ENCODE measurements around the gene LMO2.

The LMO2 gene

GRCh38 chr11:33913991-33914390, 22.1 kb upstream of the LMO2 start:
- no peak for DNase-seq (ENCODE audit: low read depth)

GRCh38 chr11:33912405-33913361, 20.8 kb upstream of the LMO2 start:
- DNase-seq (ENCODE audit: low read depth), result peak; percentile 90
- H3K4me3 ChIP-seq (ENCODE audit: low read length), result no peak overlapping the region
- no peak for TF ChIP-seq CTCF (conservative IDR thresholded peaks at IDR 0.05; ENCODE audit: low read length)

More at GRCh38 chr11:33913991-33914390, 22.1 kb upstream of the LMO2 start:
- H3K4me3 ChIP-seq (ENCODE audit: low read length), result no peak overlapping the region
- TF ChIP-seq CTCF (conservative IDR thresholded peaks at IDR 0.05; ENCODE audit: low read length), result no peak

GRCh38 chr11:33910958-33911339, 19.1 kb upstream of the LMO2 start:
- no peak for DNase-seq (ENCODE audit: low read depth)
- H3K4me3 ChIP-seq (ENCODE audit: low read length), result no peak overlapping the region
- no peak for TF ChIP-seq CTCF (conservative IDR thresholded peaks at IDR 0.05; ENCODE audit: low read length)

- DNase-seq (ENCODE audit: low read depth), result peak; percentile 66
- no peak overlapping the region for H3K4me3 ChIP-seq (ENCODE audit: low read length)
- TF ChIP-seq CTCF (conservative IDR thresholded peaks at IDR 0.05; ENCODE audit: low read length), result no peak
These were observed 18.6 kb upstream of the LMO2 start for GRCh38 chr11:33910296-33910957.

- TF ChIP-seq CTCF (conservative IDR thresholded peaks at IDR 0.05; ENCODE audit: low read length), result no peak
- H3K4me3 ChIP-seq (ENCODE audit: low read length), result no peak overlapping the region
- DNase-seq (ENCODE audit: low read depth), result no peak
These were observed 17.7 kb upstream of the LMO2 start for GRCh38 chr11:33909552-33909951.

- no peak for TF ChIP-seq CTCF (conservative IDR thresholded peaks at IDR 0.05; ENCODE audit: low read length)
- DNase-seq (ENCODE audit: low read depth), result no peak
- H3K4me3 ChIP-seq (ENCODE audit: low read length), result no peak overlapping the region
These were observed 17.3 kb upstream of the LMO2 start for GRCh38 chr11:33909150-33909549.

Data from AG10803 (cell line).